GM18505 (cell line): Measurements from ENCODE around the gene RHEX.

Source experiments
- ATAC-seq: cut with Tn5 transposase; IDR thresholded peaks from one replicate; pipeline ENCODE4 v1.9.1; 2021; ENCODE audit not compliant: unreplicated experiment
- POLR2A ChIP-seq: IDR thresholded peaks from 4 replicates; pipeline ENCODE4 v1.6.1; 2011; ENCODE audit warnings: borderline replicate concordance; ENCODE audit not compliant: insufficient read depth, insufficient read length; ENCODE audit errors: extremely low read depth

The RHEX gene

GRCh38 chr1:206101351-206102045 lies 48.5 kb downstream of the RHEX start:
- ATAC-seq, result no peak
- no peak for TF ChIP-seq POLR2A

- no peak for TF ChIP-seq POLR2A
- ATAC-seq, result no peak
These were observed 49.4 kb downstream of the RHEX start for GRCh38 chr1:206102292-206102936.

GRCh38 chr1:206103979-206104378 lies 51.0 kb downstream of the RHEX start:
- no peak for ATAC-seq
- TF ChIP-seq POLR2A, result no peak

- no peak for TF ChIP-seq POLR2A
- ATAC-seq, result no peak
These were observed 52.6 kb downstream of the RHEX start for GRCh38 chr1:206105464-206105995.

- ATAC-seq, result no peak
- TF ChIP-seq POLR2A, result no peak
These were observed 53.6 kb downstream of the RHEX start for GRCh38 chr1:206106328-206107167.

- no peak for TF ChIP-seq POLR2A
- no peak for ATAC-seq
These were observed 54.2 kb downstream of the RHEX start for GRCh38 chr1:206107168-206107544.

GRCh38 chr1:206108635-206109034 lies 55.7 kb downstream of the RHEX start:
- ATAC-seq, result no peak
- no peak for TF ChIP-seq POLR2A

- no peak for ATAC-seq
- TF ChIP-seq POLR2A, result no peak
These were observed 56.7 kb downstream of the RHEX start for GRCh38 chr1:206109718-206110117.

- TF ChIP-seq POLR2A, result no peak
- ATAC-seq, result no peak
These were observed 57.2 kb downstream of the RHEX start for GRCh38 chr1:206110161-206110560.

GRCh38 chr1:206110820-206111219 lies 57.8 kb downstream of the RHEX start:
- no peak for ATAC-seq
- TF ChIP-seq POLR2A, result no peak

GRCh38 chr1:206111271-206111927 lies 58.4 kb downstream of the RHEX start:
- no peak for TF ChIP-seq POLR2A
- no peak for ATAC-seq

GRCh38 chr1:206112600-206113301 lies 59.8 kb downstream of the RHEX start:
- no peak for TF ChIP-seq POLR2A
- no peak for ATAC-seq
